ENCODE results near the gene PICK1. TPM values are rescaled to one million over a fixed set of nuclear protein-coding genes. Genes with fewer than 3 reads are reported as not detected.

The PICK1 gene
- total and polyA plus RNA-seq, 4 donors, result 5.8 to 25.8 (median 13.1) TPM

DNA sequence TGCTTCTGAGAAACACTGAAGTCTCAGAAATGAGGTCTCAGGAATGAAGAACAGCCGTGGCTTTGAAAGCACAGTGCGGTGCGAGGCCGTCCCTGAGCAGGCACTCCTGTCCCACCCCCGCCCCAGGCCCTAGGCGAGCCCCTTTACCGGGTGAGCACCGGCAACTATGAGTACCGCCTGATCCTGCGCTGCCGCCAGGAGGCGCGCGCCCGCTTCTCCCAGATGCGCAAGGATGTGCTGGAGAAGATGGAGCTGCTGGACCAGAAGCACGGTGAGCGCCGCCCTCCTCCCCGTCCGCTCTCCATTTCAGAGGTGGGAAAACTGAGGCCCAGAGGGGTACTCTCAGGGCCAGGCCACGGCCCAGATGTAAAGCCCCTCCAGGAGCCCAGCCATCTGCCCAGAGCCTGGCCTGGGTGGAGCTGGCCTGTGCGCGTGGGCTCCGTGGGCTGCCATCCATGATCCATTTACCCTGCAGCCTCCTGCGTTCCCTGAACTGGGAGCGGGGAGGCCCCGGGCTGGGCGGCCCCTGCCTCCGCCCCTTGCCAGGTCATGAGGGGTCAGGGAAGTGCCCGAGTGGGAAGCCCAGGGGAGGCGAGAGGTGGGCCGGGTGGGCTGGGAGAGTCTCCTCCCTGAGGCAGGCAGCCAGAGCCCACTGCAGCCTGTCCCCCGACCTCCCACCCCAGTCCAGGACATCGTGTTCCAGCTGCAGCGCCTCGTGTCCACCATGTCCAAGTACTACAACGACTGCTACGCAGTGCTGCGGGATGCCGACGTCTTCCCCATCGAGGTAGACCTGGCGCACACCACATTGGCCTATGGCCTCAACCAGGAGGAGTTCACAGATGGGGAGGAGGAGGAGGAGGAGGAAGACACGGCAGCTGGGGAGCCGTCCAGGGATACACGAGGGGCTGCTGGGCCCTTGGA, 17.2 kb downstream of the PICK1 start:
- no peak for TF ChIP-seq TAF1 (conservative IDR thresholded peaks at IDR 0.05)
- peak in 1 of 2 donors; percentile 24 for TF ChIP-seq RAD21 (IDR thresholded peaks at IDR 0.05)
- Histone ChIP-seq H3K4me3 (ENCODE audit: low read depth in 1 of 3, low read length in 3 of 3) (no peak overlapping the region), H3K36me3 (ENCODE audit: control insufficient read depth in 4 of 4, insufficient read depth in 3 of 4, low read depth in 1 of 4, low read length in 3 of 4) (peaks cover 7 to 26% (median 18%) of the 10 kb centered on the region in 4 donors), H3K27ac (ENCODE audit: low read depth in 1 of 2, low read length in 2 of 2) (no peak overlapping the region), H3K4me1 (ENCODE audit: control insufficient read depth in 4 of 4, insufficient read depth in 4 of 4, low read length in 3 of 4) (peaks cover 0 to 10% (median 4%) of the 10 kb centered on the region in 4 donors), H3K9me3 (ENCODE audit: control insufficient read depth in 4 of 4, low read length in 3 of 4) (no peaks in the 10 kb centered on the region), H3K27me3 (ENCODE audit: control insufficient read depth in 4 of 4, insufficient read depth in 4 of 4, low read length in 3 of 4) (no peaks in the 10 kb centered on the region), H3K9ac (ENCODE audit: low read depth in 1 of 2, low read length in 2 of 2) (no peak overlapping the region)
- 92% methylated on average over 47 of the region's 47 CpGs for WGBS
- no peak for DNase-seq (ENCODE audit: low spot score)

GRCh38 chr22:38075105-38075825, 18.1 kb downstream of the PICK1 start:
- Histone ChIP-seq H3K9me3 (ENCODE audit: control insufficient read depth in 4 of 4, low read length in 3 of 4) (no peaks in the 10 kb centered on the region), H3K9ac (ENCODE audit: low read depth in 1 of 2, low read length in 2 of 2) (no peak overlapping the region), H3K4me3 (ENCODE audit: low read depth in 1 of 3, low read length in 3 of 3) (no peak overlapping the region), H3K27ac (ENCODE audit: low read depth in 1 of 2, low read length in 2 of 2) (no peak overlapping the region), H3K36me3 (ENCODE audit: control insufficient read depth in 4 of 4, insufficient read depth in 3 of 4, low read depth in 1 of 4, low read length in 3 of 4) (peaks cover 4 to 24% (median 13%) of the 10 kb centered on the region in 4 donors), H3K27me3 (ENCODE audit: control insufficient read depth in 4 of 4, insufficient read depth in 4 of 4, low read length in 3 of 4) (no peaks in the 10 kb centered on the region), H3K4me1 (ENCODE audit: control insufficient read depth in 4 of 4, insufficient read depth in 4 of 4, low read length in 3 of 4) (peaks cover 0 to 10% (median 4%) of the 10 kb centered on the region in 4 donors)
- DNase-seq (ENCODE audit: low spot score), result no peak
- TF ChIP-seq, protein P1, sequence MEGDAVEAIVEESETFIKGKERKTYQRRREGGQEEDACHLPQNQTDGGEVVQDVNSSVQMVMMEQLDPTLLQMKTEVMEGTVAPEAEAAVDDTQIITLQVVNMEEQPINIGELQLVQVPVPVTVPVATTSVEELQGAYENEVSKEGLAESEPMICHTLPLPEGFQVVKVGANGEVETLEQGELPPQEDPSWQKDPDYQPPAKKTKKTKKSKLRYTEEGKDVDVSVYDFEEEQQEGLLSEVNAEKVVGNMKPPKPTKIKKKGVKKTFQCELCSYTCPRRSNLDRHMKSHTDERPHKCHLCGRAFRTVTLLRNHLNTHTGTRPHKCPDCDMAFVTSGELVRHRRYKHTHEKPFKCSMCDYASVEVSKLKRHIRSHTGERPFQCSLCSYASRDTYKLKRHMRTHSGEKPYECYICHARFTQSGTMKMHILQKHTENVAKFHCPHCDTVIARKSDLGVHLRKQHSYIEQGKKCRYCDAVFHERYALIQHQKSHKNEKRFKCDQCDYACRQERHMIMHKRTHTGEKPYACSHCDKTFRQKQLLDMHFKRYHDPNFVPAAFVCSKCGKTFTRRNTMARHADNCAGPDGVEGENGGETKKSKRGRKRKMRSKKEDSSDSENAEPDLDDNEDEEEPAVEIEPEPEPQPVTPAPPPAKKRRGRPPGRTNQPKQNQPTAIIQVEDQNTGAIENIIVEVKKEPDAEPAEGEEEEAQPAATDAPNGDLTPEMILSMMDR (IDR thresholded peaks at IDR 0.05; ENCODE audit: low read depth, low read length, missing input control), result no peak
- TF ChIP-seq TAF1 (conservative IDR thresholded peaks at IDR 0.05) (no peak), RXRA (IDR thresholded peaks at IDR 0.05) (peak in 1 of 2 donors; percentile 29), HNF4A (conservative IDR thresholded peaks at IDR 0.05) (peak in 1 of 2 donors; percentile 29)
- WGBS, result 75% methylated on average over 32 of the region's 32 CpGs

DNA sequence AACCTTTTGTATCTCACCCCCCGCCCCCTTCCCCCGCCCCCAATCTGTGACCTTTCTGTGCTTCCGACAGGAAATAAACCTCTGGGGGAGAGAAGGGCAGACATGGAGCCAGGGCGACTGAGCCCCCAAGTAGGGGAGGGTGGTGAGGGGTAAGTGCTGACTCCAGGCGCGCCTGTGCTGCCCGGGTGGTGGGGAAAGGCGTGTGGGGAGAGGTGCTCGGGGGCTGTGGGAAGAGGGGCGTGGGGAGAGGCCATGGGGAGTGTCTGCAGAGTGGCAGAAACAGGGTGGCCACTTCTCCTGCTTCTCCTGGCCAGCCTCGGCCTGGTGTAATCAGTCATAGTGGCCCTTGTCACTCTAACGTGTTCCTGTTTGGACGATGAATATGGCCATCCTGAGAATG, 18.8 kb downstream of the PICK1 start:
- TF ChIP-seq EGR1 (IDR thresholded peaks at IDR 0.05; ENCODE audit: low read depth in 2 of 2) (no peak), TAF1 (conservative IDR thresholded peaks at IDR 0.05) (no peak), HNF4A (conservative IDR thresholded peaks at IDR 0.05) (no peak), ZBTB33 (IDR thresholded peaks at IDR 0.05) (no peak), RXRA (IDR thresholded peaks at IDR 0.05) (no peak), HNF4G (IDR thresholded peaks at IDR 0.05) (no peak), SP1 (IDR thresholded peaks at IDR 0.05) (no peak), FOXA2 (IDR thresholded peaks at IDR 0.05) (no peak), GABPA (IDR thresholded peaks at IDR 0.05 in 1 of 2, conservative IDR thresholded peaks at IDR 0.05 in 1 of 2) (no peak), RAD21 (IDR thresholded peaks at IDR 0.05) (no peak), YY1 (IDR thresholded peaks at IDR 0.05) (no peak)
- TF ChIP-seq, protein P1 (IDR thresholded peaks at IDR 0.05; ENCODE audit: low read depth, low read length, missing input control), result no peak
- Histone ChIP-seq H3K27ac (ENCODE audit: low read depth in 1 of 2, low read length in 2 of 2) (no peak overlapping the region), H3K9me3 (ENCODE audit: control insufficient read depth in 4 of 4, low read length in 3 of 4) (no peaks in the 10 kb centered on the region), H3K4me3 (ENCODE audit: low read depth in 1 of 3, low read length in 3 of 3) (no peak overlapping the region), H3K9ac (ENCODE audit: low read depth in 1 of 2, low read length in 2 of 2) (no peak overlapping the region), H3K27me3 (ENCODE audit: control insufficient read depth in 4 of 4, insufficient read depth in 4 of 4, low read length in 3 of 4) (no peaks in the 10 kb centered on the region), H3K36me3 (ENCODE audit: control insufficient read depth in 4 of 4, insufficient read depth in 3 of 4, low read depth in 1 of 4, low read length in 3 of 4) (peaks cover 4 to 24% (median 13%) of the 10 kb centered on the region in 4 donors), H3K4me1 (ENCODE audit: control insufficient read depth in 4 of 4, insufficient read depth in 4 of 4, low read length in 3 of 4) (peaks cover 2 to 17% (median 6%) of the 10 kb centered on the region in 4 donors)
- 96% methylated on average over 13 of the region's 13 CpGs for WGBS
- DNase-seq (ENCODE audit: low spot score), result no peak

Measured in liver (tissue), 9 donors.